GM21423 (cell line): ENCODE data around the gene HASPIN.
A peak's percentile ranks its signal among the peaks of the same experiment; 100 is the strongest.

Source experiments
- ATAC-seq: cut with Tn5 transposase; IDR thresholded peaks from one replicate; pipeline ENCODE4 v1.9.1; 2021; ENCODE audit warnings: mild to moderate bottlenecking, moderate library complexity; ENCODE audit not compliant: unreplicated experiment

Gene HASPIN

DNA sequence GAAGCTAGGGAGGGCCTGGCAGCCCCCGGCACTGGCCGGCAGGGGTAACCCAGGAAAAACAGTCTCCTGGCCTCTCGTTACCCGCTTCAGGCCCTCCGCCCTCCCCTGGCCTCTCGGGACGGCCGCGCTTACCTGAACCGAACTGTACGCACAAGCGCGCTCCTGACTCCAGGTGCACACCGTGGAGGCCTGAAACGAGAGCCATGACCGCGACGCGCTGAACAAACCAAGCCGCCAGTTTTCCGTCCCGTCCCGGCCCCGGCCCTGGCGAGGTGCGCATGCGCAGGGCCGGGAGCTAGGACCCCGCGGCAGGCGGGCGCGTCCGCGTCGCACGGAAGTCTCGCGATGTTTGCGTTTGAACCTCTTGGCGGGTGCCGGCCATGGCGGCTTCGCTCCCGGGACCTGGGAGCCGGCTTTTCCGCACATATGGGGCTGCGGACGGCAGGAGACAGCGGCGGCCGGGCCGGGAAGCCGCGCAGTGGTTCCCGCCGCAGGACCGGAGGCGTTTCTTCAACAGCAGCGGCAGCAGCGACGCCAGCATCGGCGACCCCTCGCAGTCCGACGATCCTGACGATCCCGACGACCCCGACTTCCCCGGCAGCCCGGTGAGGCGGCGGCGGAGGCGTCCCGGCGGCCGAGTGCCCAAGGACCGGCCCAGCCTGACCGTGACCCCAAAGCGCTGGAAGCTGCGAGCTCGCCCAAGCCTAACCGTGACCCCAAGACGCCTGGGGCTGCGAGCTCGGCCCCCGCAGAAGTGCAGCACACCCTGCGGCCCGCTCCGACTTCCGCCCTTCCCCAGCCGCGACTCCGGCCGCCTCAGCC, at the start of gene HASPIN:
Gene HASPIN (plus strand): TSS at position 348 of the 822 bp plus-strand sequence. CDS start 33 bp downstream, at position 381.
- peak; percentile 81 for ATAC-seq

DNA sequence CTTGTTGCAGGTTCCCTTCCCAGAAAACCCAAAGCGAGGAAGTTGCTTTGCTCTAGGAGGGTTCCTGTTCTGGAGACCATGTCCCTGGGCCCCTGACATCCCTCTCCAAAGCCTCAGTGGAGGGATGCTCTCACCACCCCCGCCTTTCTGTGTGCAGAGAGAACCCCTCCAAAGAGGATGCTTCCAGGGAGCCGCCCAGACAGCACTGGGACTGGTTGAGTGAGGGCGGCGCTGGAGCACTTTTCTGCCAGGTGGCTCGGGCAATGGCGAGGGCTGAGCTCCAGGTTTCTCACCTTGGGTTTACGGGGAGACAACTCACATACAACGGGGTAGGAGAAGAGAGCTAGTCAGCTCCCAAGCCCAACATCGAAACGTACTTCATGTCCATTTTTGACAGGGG, 47.8 kb upstream of the HASPIN start:
- no peak for ATAC-seq

DNA sequence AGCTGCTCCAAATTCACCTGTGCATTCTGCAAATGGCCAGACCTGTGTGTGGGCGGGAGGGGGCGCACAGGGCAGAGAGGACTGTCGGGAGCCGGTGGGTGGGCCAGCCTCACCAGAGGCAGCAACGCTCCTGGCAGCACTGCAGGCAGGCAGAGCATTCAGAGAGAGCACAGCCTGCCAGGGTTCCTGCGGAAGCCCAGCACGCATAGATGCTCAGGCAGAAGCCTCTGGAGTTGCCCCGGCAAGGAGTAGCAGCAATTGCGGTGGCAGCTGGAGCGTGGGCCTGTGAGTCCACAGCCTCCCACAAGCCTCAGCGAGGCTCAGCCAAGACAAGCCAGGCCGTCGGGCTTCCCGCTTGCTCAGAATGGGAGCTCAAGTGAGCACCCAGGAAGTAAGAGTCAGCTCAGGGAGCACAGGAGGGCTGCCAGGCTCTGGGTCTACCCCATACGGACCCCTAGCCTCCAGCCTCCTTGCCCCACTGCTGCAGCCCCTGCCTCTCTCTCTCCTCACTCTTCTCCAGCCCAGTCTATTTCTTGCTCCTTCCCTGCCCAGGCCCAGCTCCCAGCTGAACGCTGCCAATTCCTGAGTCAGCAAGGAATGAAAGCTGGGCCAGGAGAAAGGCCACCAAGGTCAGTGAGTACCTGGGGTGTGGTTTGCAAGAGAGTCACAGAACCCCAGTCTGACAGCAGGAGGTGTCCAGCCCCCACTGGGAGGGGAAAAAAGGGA, 45.4 kb upstream of the HASPIN start:
- no peak for ATAC-seq

DNA sequence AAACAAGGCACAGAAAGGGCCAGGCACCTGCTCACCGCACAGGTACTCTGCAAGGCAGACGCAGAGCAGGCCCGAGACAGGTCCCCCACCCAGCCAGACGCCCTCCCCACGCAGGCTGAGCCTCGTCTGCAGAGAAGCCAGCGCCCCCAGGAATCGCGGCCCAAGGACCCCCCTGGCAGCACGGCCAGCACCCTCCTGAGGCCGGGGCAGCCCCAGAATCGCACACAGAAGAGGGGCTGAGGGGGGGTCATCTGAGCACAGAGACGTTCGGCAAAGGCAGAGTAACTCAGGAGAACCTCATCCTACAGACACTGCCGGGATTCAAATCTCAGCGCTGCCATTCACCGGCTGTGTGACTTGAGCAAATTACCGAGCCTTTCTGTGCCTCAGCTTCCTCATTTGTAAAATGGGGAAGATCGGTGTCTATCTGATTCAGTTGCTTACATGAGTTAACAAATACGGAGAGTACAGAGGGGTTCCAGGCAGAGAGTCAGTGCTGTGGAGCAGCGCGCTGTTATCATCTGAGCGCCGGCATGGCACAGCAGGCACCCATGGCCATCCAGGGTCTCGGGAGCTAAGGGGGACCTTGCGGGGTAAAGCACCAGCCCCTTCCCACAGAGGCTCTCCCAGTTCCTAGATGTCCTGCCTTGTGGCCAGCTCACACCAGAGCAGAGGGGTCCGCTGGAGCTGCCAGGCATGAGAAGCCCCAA, 44.7 kb upstream of the HASPIN start:
- no peak for ATAC-seq

DNA sequence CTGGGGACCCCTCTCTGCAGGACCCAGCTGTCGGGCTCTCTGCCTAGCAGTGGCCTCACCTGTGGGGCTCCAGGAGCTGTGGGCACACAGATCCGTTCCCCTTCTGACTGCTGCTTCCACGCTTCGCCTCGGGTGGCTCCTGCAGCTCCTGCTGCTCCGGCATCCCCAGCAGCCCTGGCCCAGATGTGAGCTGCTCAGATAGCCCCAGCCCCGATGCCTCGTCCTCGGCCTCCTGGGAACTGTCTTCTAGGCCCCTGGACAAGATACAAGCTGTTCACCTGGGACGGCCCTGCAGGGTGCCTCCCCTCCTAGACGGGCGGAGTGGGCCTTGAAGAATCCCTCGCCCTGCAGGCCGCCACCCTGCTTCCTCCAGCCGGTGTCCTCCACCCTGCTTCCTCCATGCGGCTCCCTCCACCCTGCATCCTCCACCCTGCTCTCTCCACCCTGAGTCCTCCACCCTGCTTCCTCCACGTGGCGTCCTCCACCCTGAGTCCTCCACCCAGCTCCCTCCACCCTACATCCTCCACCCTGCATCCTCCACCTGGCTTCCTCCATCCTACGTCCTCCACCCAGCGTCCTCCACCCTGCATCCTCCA, 44.1 kb upstream of the HASPIN start:
- no peak for ATAC-seq

DNA sequence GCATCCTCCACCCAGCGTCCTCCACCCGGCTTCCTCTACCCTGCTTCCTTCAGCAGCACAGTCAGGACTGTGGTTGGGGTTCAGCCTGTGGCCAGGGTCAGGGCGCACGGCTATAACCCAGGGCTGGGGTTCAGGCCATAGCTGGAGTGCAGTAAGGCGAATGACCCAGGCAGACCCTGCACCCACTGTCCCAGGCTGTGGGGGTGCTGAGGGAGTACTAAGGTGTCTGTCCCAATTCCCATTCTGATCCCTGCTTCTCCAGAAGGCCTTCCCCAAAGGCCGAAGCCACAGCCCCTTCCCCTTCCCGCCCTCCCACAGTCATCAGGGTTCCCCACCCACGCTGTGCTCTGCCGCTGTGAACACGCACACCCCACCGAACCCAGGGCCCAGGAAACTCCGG, 42.6 kb upstream of the HASPIN start:
- ATAC-seq, result no peak

DNA sequence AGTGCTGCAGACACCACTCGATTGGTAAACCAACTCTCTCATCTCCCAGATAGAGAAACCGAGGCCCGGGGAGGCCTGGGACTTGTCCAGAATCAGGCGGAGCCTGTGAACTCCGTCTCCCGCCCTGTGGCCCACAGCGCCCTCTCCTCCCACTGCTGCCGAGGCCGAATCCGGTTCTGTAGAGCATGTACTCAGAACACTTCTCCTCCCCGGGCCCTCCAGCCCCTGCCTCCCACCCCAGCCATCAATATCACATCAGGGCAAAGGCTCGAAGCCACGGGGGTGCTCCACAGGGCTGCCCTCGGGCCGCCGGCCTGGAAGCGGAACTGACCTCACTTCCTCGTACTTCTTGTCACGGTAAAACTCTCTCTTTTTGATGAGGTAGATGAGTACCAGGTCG, 42.1 kb upstream of the HASPIN start:
- ATAC-seq, result no peak

DNA sequence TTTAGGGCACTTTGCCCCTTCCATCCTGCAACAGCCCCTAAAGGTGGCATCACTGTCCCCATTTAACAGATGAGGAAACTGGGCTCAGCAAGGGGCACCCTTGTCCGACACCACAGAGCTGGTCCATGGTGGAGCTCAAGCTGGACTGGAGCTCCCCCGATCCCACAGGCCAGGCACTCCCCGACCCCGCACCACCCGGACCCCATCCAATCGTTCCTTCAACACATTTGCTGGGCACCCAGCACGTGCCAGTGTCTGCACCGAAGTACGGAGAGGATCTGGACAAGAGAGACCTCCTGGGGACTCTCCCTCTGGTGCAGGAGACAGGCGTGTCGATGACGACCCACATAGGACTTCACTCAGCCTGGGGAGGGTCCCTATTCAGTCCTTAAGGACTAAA, 41.7 kb upstream of the HASPIN start:
- no peak for ATAC-seq

DNA sequence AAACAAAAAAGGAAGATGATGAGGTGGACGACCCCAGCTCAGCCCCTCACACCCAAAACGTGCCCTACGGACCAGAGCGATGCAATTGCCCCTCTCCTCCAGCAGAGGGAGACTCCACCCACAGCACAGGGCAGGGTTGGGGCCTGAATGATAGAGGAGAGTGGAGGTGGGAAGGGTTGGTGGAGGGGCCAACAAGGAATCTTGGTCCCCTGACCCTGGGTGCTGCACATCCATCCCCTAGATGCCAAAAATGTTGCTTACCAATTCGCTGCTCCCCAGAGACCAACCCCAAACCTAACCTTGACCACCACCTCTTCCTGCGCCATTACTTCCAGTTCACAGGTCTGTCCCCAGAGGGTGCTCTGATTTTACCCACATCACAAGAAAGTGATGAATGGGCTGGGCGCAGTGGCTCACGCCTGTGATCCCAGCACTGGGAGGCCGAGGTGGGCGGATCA, 40.6 kb upstream of the HASPIN start:
- ATAC-seq, result peak; percentile 42

DNA sequence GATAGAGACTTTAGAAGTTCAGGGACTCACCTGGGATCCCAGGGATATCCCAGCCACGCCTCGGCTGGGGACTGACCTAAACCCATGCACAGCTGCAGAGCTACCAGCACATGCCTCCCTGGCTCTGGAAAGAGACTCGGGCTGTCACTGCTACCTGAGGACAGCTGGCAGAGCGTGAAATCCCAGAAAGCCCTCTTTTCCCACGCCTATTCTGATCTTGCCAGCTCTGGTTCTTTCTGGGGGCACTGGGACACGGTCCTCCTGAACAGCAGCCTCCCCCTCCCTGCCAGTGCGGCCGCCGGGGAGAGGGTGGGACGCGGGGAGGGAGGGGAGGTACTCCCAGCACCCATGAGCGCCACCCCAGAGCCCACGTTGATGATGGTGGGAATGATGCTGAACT, 38.5 kb upstream of the HASPIN start:
- no peak for ATAC-seq

DNA sequence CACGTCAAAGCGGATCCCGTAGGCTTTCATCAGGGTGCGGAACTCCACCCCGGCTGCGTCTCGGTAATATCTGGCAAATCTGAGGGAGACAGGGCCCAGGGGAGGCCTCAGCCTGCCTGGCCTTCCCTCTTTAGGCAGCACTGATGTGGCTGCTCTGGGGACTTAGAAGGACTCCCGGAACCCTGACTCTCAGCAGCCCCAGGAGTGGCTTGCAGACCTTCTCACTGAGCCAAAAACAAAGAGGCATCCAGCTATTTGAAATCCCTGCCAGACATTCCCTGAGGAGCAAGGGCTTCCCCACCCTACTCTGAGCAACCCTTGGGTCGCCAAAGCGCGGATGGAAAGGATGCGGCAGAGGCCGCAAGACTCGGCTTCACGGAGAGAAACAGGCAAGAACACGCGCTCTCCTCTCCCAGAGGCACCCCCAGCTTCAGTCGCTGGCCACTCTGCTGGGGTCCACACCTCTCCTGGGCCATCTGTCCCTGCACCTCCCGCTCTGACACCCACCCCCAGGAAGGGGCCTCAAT, 35.6 kb upstream of the HASPIN start:
- no peak for ATAC-seq

DNA sequence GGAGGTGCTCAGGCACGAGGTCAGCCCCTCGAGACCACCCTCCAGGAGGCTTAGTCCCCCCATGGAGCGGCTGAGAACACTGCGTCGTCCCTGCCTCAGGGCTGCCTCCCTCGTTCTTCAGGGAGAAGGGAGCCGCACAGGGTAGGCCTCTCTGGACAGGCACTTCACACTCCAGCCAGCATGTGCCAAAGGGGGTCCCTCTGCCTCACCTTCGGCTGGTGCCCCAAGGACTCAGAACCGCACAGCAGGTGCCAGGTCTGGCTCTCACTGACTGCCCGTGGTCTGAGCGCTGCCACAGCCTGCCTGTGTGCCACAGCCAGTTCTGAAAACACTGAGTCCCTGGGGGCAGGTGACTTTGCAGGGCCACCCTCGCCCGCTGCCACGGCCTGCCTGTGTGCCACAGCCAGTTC, 34.8 kb upstream of the HASPIN start:
- no peak for ATAC-seq

DNA sequence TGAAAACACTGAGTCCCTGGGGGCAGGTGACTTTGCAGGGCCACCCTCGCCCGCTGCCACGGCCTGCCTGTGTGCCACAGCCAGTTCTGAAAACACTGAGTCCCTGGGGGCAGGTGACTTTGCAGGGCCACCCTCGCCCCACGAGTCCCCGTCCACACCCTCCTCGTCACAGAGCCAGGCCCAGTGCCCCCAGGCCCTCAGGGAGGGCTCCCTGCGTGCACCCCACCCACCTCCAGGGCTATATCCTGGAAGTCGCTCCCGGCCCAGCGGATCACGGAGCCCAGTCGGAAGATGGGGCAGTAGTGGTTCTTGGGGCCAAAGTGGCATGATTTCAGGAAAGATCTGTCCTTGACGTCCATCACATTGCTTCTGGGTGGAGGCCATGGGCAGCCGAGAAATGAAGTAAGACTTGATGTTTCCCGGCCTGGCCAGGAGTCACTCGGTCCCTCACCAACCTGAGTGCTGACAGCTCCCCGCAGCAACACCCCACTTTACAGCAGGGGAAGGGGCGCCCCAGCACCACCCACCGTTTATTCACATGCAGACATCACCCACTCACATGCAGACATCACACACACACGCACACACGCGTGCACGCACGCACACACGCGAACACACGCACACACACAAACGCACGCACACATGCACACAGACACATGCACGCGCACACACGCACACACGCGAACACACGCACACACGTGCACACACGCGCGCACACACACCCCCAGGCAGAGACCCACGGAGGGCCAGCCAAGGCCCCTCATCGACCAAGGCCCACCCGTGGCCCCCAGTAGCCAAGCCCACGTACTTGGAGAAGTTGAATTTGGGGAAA, 34.2 kb upstream of the HASPIN start:
- ATAC-seq, result no peak

DNA sequence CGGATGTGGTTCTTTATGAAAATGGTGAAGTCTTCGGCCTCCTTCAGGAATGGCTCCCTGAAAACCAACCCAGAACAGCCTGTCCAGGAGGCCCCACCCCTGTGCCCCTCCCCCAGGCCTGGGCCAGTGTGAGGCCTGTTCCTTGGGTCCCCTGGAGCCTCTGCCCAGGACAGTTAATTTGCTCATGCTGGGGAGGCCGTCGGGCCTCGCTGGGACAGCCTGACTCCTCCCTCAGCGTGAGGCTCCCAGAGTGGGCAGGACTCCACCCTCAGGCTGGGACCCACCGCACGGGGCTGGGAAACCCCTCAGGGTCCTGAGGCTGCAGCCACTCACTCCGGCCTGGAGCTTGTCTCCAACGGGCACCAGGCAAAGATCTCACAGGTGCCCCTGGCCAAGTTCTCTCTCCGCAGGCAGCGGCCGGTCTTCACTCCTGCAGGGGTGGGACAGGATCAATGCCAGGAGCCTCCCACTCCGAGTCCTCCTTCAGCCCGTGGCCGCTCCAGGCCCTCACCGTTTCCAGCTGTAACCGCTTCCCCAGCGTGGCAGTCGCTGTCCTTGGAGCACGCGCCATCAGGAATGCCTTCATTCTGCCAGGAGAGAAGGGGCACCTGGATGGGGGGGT, 33.5 kb upstream of the HASPIN start:
- ATAC-seq, result no peak

DNA sequence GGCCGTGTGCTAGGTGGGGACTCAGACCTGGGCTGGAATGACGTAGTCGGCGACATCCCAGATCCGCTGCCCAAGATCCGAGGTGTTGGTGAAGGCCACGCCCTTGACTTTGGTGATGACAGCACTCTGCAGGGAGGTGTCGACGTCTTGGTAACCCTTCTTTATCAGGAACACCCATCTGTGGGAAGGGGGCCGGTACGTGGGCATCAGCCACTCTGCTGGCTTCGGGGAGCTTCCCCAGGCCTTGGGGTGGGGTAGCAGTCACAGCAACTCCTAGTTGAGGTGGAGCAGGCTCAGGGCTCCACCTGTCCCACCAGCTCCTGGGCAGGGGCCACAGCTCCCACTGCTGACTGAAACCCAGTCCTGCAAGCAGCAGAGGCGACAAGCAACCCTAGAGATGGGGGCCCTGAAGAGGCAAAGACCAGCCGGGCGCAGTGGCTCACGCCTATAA, 32.1 kb upstream of the HASPIN start:
- no peak for ATAC-seq

DNA sequence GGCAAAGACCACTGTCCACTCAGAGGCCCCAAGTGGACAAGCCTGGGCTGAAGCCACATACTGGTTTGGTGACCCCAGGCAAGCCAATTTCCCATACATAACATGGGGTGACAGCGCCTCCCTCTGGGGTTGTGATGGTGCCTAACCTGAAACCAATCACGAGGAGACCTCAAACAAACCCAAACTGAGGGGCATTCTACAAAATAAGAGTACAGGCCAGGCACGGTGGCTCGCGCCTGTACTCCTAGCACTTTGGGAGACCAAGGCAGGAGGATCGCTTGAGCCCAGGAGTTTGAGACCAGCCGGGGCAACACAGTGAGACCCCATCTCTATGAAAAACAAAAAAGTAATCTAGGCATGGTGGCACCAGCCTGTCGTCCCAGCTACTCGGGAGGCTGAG, 31.4 kb upstream of the HASPIN start:
- ATAC-seq, result no peak

DNA sequence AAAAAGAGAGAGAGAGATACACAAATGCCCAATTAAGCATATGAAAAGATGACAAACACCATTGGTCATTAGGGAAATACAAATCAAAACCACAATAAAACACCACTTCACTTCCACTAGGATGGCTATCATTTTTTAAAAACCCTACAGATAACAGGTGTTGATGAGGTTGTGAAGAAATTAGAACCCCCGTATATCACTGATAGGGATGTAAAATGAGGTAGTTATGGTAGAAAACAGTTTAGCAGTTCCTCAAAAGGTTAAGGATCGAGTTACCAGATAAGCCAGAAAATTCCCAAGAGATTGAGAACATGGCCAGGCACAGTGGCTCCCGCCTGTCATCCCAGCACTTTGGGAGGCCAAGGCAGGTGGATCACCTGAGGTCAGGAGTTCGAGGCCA, 30.6 kb upstream of the HASPIN start:
- no peak for ATAC-seq

DNA sequence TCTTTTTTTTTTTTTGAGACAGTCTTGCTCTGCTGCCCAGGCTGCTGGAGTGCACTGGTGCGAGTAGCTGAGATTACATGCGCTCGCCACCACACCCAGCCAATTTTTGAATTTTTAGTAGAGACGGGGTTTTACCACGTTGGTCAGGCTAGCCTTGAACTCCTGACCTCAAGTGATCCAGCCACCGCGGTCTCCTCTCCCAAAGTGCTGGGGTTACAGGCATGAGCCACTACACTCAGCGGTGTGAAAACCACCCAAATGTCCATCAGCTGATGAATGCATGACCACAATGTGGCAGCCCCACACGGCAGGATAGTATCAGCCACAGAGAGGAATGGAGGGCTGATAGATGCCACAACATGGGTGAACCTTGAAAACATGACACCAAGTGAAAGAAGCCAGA, 29.9 kb upstream of the HASPIN start:
- peak; percentile 56 for ATAC-seq

DNA sequence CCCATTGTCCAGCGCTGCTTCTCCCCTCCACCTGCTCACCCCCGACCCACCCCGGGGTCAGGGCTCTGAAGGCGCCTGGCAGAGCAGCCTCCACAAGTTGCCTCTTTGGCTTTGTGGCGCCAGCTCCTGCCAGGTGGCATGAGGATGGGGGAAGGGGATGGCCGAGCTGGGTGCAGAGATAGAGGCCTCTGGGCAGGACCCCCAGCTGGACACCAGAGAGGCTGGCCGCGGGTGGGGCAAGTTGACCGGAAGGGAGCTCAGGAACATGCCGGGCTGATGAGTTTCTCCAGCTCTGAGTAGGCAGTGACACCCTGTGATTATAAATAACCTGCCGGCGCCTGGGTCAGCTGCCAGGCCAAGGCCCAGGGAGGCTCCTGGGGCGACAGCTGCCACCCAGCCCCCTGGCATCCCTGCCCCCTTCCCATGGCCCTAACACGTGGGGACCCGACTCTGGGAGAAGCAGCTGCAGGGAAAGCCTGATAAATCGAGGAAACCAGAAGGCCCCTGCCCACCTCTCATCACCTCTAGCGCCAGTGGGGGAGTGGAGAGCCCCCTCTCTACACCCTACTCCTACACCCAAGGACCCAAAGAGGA, 28.5 kb upstream of the HASPIN start:
- no peak for ATAC-seq
